Gastrocnemius medialis (tissue), 4 donors: ENCODE measurements around the gene PROX1. TPM values are rescaled to one million over a fixed set of nuclear protein-coding genes. Genes with fewer than 3 reads are reported as not detected.

Source experiments
- ATAC-seq, 2 donors: fragments of 150-250 bp; one replicate each; pipeline ENCODE4 v1.9.1; 2016
- DNase-seq, 2 donors: peaks; one replicate each; pipeline ENCODE4 v3.0.0-alpha.2; 2019
- H3K27ac ChIP-seq, 4 donors: fragments of 200-600 bp; sonication (generic); 1 replicate in 1 of 4; 2 replicates in 3 of 4; pipeline ENCODE4 v1.5.1; 2016 to 2018; ENCODE audit warnings: mild to moderate bottlenecking in 2 of 4, moderate library complexity in 1 of 4
- H3K27me3 ChIP-seq, 3 donors: fragments of 200-600 bp; sonication (generic) in 2 of 3; 1 replicate in 1 of 3; 2 replicates in 2 of 3; pipeline versions ENCODE4 v1.5.1 to v1.6.0; 2016 to 2019; ENCODE audit warnings: mild to moderate bottlenecking in 1 of 3, moderate library complexity in 1 of 3
- H3K36me3 ChIP-seq, 2 donors: fragments of 200-600 bp; sonication (generic) in 1 of 2; one replicate each; pipeline ENCODE4 v1.5.1; 2017 to 2018
- H3K4me1 ChIP-seq, 2 donors: fragments of 200-600 bp; sonication (generic) in 1 of 2; one replicate each; pipeline ENCODE4 v1.5.1; 2016 to 2017; ENCODE audit warnings: mild to moderate bottlenecking in 2 of 2
- H3K4me3 ChIP-seq, 4 donors: fragments of 200-600 bp; sonication (generic) in 3 of 4; 1 replicate in 1 of 4; 2 replicates in 3 of 4; pipeline ENCODE4 v1.5.1; 2016 to 2019; ENCODE audit warnings: mild to moderate bottlenecking in 2 of 4
- H3K9me3 ChIP-seq, 3 donors: fragments of 200-600 bp; sonication (generic) in 2 of 3; 1 replicate in 1 of 3; 2 replicates in 2 of 3; pipeline ENCODE4 v1.5.1; 2016 to 2019
- POLR2A ChIP-seq, 2 donors: fragments of 450-650 bp; IDR thresholded peaks; one replicate each; pipeline ENCODE4 v1.6.1; 2017; ENCODE audit warnings: antibody characterized with exemption in 2 of 2, mild to moderate bottlenecking in 2 of 2, moderate library complexity in 2 of 2
- in situ Hi-C, 4 donors: fragments of 200-750 bp; cut with MboI; loops; one replicate each; pipeline versions ENCODE4 v1.15.0 to v1.8.0; 2017; ENCODE audit warnings: low sequenced_read_pairs in 4 of 4
- intact Hi-C: fragments of 100-400 bp; cut with DNase I; formaldehyde crosslinking; loops from one replicate; pipeline ENCODE4 v1.15.1; 2023; ENCODE audit warnings: low total_unique reads
- total RNA-seq, 4 donors: library from RNA; depleted of rRNA; stranded (reverse); fragments of >200 nt; gene quantifications; one replicate each; pipeline versions ENCODE4 v1.1.0 to v1.2.3, GENCODE V29; 2016
- TF ChIP-seq, protein P1 (sequence below), 5 experiments: fragments of 450-650 bp in 3 of 5; fragments of 200-600 bp in 2 of 5; sonication (generic) in 2 of 5; IDR thresholded peaks in 4 of 5; conservative IDR thresholded peaks in 1 of 5; 1 replicate in 4 of 5; 2 replicates in 1 of 5; pipeline ENCODE4 v1.5.1; 2016 to 2019; ENCODE audit warnings: antibody characterized with exemption in 5 of 5, mild to moderate bottlenecking in 3 of 5, moderate library complexity in 3 of 5

PROX1 gene
- total RNA-seq, 4 donors from 2014 or later, result 4.1 to 8.0 (median 5.5) TPM

DNA sequence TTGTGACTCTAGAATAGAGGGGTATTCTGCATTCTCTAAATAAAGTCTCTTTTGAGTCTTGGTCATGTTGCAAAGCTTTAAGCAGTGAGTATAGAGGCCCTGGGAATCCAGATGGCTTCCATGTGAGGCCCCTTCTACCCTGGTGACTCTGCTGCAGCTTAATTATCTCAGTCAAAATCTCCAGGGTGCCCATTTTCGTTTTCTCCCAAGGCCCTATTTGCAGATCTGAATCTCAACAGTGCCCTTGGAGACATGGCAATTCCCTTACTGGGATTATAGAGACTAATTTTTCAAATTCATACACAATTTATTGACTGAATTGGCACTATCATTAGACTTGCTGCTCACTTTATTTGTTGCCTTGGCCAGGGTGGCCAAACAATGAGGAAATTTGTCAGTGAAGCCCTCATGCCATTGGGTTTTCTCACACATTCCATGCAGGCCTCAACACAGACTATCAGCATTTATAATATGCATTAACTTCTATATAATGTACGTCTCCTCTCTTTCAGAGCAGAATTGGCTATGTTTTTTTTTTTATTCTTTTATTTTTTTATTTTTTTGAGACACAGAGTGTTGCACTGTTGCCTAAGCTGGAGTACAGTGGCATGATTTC is 35.1 kb downstream of the PROX1 start:
- TF ChIP-seq, protein P1, sequence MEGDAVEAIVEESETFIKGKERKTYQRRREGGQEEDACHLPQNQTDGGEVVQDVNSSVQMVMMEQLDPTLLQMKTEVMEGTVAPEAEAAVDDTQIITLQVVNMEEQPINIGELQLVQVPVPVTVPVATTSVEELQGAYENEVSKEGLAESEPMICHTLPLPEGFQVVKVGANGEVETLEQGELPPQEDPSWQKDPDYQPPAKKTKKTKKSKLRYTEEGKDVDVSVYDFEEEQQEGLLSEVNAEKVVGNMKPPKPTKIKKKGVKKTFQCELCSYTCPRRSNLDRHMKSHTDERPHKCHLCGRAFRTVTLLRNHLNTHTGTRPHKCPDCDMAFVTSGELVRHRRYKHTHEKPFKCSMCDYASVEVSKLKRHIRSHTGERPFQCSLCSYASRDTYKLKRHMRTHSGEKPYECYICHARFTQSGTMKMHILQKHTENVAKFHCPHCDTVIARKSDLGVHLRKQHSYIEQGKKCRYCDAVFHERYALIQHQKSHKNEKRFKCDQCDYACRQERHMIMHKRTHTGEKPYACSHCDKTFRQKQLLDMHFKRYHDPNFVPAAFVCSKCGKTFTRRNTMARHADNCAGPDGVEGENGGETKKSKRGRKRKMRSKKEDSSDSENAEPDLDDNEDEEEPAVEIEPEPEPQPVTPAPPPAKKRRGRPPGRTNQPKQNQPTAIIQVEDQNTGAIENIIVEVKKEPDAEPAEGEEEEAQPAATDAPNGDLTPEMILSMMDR (IDR thresholded peaks at IDR 0.05 in 4 of 5, conservative IDR thresholded peaks at IDR 0.05 in 1 of 5), result no peak
- no peak for TF ChIP-seq POLR2A (IDR thresholded peaks at IDR 0.05)
- Histone ChIP-seq H3K27me3 (no peaks in the 10 kb centered on the region), H3K4me1 (peaks cover 11% of the 10 kb centered on the region in 2 donors), H3K36me3 (no peaks in the 10 kb centered on the region), H3K27ac (no peak overlapping the region), H3K9me3 (no peaks in the 10 kb centered on the region), H3K4me3 (no peak overlapping the region)
- in situ Hi-C loops, result no loop called here
- ATAC-seq, result no peak
- intact Hi-C loops, result no loop called here
- DNase-seq, result no peak

- no peaks in the 10 kb centered on the region for H3K36me3 ChIP-seq
Measured at GRCh38 chr1:214026985-214027384, 39.2 kb downstream of the PROX1 start.

DNA sequence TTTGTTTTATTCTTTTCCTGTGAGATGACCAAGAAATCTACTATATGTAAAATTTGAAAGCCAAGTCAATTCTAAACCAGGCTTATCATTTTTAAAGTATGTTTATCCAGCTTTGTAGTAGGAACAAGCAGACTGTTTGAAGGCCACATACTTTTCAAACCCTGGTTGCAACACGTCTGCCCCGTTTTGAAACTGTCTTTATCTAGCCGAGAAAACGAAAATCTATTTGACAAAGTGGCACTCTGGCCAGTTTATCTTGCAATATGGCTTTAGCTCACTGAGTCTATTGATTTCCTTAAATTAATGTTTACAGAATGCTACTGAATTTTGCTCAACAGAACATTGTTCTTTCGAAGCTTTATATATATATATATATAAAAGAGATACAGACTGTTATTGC is 39.7 kb downstream of the PROX1 start:
- in situ Hi-C loops (no loop called here), intact Hi-C loops (no loop called here)
- Histone ChIP-seq H3K27ac (peak overlapping the region; percentile 80 to 90 (median 86)), H3K9me3 (no peaks in the 10 kb centered on the region), H3K4me1 (peaks cover 17 to 18% of the 10 kb centered on the region in 2 donors), H3K36me3 (no peaks in the 10 kb centered on the region), H3K4me3 (no peak overlapping the region), H3K27me3 (no peaks in the 10 kb centered on the region)
- ATAC-seq, result no peak
- TF ChIP-seq POLR2A (IDR thresholded peaks at IDR 0.05), result no peak
- TF ChIP-seq, protein P1 (IDR thresholded peaks at IDR 0.05 in 4 of 5, conservative IDR thresholded peaks at IDR 0.05 in 1 of 5), result no peak
- no peak for DNase-seq

More at GRCh38 chr1:214026985-214027384, 39.2 kb downstream of the PROX1 start:
- no peaks in the 10 kb centered on the region for H3K9me3 ChIP-seq
- ATAC-seq (no peak), DNase-seq (no peak)
- H3K27me3 ChIP-seq, result no peaks in the 10 kb centered on the region
- H3K27ac ChIP-seq, result peak overlapping the region in 3 of 4 donors; percentile 85 to 90 (median 88)
- peaks cover 17 to 18% of the 10 kb centered on the region in 2 donors for H3K4me1 ChIP-seq
- no peak overlapping the region for H3K4me3 ChIP-seq
- TF ChIP-seq POLR2A (IDR thresholded peaks at IDR 0.05), result no peak
- TF ChIP-seq, protein P1 (IDR thresholded peaks at IDR 0.05 in 4 of 5, conservative IDR thresholded peaks at IDR 0.05 in 1 of 5), result no peak
- intact Hi-C loops, result no loop called here
- in situ Hi-C loops, result no loop called here

DNA sequence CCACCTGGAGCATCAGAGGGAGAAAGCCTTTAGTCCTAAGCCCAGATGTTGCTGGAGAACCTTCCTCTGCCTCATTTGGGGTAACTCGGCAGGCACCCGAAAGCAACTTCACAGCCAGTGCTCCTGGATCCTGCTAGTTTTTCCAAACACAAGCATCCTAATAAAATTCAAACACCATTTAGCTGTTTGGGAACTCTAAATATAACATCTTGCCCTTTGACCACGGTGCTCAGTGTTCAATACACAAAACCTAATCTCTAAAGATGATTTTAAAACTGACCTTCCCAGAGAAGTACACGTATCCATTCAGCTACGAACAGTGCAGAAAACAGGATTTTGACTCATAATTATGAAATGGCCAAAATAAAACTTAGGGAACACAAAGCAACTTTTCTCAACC is 40.3 kb downstream of the PROX1 start:
- H3K4me1 ChIP-seq, result peaks cover 17 to 18% of the 10 kb centered on the region in 2 donors
- in situ Hi-C loops (no loop called here), intact Hi-C loops (loop anchor here (2.0 kb wide), 1 partner anchor 39 kb away; no protein-coding TSS in a partner anchor)

More for the DNA sequence above, 40.3 kb downstream of the PROX1 start:
- Histone ChIP-seq H3K27ac (peak overlapping the region; percentile 80 to 90 (median 86)), H3K27me3 (no peaks in the 10 kb centered on the region), H3K36me3 (no peaks in the 10 kb centered on the region), H3K4me3 (no peak overlapping the region), H3K9me3 (no peaks in the 10 kb centered on the region)
- ATAC-seq (no peak), DNase-seq (no peak)
- no peak for TF ChIP-seq POLR2A (IDR thresholded peaks at IDR 0.05)
- TF ChIP-seq, protein P1 (IDR thresholded peaks at IDR 0.05 in 4 of 5, conservative IDR thresholded peaks at IDR 0.05 in 1 of 5), result no peak
